ENCODE data around the gene PDZRN3.
A peak's percentile ranks its signal among the peaks of the same experiment; 100 is the strongest.

Gene PDZRN3

DNA sequence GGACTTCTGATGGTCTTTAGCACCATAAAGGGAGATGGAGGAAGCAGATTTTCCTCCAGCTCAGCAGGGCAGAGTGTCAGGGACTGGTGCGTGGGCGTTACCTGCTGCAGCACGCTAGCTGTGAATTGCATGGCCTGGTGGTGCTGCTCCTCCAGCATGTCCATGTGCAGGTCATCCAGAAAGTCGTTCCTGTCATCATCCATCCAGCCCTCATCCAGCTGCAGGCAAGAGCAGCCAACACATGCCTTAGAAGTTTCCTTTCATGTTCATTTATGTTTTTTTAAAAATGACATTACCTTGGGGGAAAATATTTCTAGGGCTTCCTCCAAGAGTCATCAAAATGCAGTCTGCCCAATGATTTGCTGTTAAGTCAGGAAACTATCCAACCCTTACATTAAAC lies 239.2 kb downstream of the PDZRN3 start:
- no peak for TF ChIP-seq CTCF (IDR thresholded peaks at IDR 0.05; ENCODE audit: low read depth, low read length)
- DNase-seq (ENCODE audit: low read depth in 2 of 2), result no peak
- no peak overlapping the region for H3K4me3 ChIP-seq (replicated peaks in 1 of 2; ENCODE audit: low read depth in 2 of 2, low read length in 2 of 2)

- H3K4me3 ChIP-seq (replicated peaks in 1 of 2; ENCODE audit: low read depth in 2 of 2, low read length in 2 of 2), result no peak overlapping the region
- TF ChIP-seq CTCF (IDR thresholded peaks at IDR 0.05; ENCODE audit: low read depth, low read length), result no peak
- no peak for DNase-seq (ENCODE audit: low read depth in 2 of 2)
Observed at GRCh38 chr3:73384091-73384906, 240.4 kb downstream of the PDZRN3 start.

GRCh38 chr3:73383470-73384049 lies 241.2 kb downstream of the PDZRN3 start:
- TF ChIP-seq CTCF (IDR thresholded peaks at IDR 0.05; ENCODE audit: low read depth, low read length), result no peak
- no peak overlapping the region for H3K4me3 ChIP-seq (replicated peaks in 1 of 2; ENCODE audit: low read depth in 2 of 2, low read length in 2 of 2)
- DNase-seq (ENCODE audit: low read depth in 2 of 2), result no peak

DNA sequence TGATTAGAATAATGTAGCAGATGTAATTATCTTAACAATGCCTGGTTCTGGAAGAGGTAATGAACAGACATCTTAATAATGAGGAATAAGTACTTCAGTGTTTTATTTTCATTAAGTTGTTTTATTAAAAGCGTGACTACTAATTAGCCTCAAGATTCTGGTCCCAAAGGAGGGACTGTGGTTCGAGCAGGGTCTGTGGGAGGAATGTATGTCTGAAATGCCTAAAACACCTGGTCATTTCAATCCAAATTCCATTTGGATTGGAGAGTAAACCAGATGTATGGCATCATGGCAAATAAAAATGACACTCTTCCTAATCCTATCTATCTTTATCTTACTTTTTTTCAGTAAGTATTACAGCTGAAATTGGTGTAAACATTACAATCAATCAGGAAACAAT lies 243.2 kb downstream of the PDZRN3 start:
- no peak for TF ChIP-seq CTCF (IDR thresholded peaks at IDR 0.05; ENCODE audit: low read depth, low read length)
- H3K4me3 ChIP-seq (replicated peaks in 1 of 2; ENCODE audit: low read depth in 2 of 2, low read length in 2 of 2), result no peak overlapping the region
- DNase-seq (ENCODE audit: low read depth in 2 of 2), result no peak

GRCh38 chr3:73380735-73381532 lies 243.8 kb downstream of the PDZRN3 start:
- TF ChIP-seq CTCF (IDR thresholded peaks at IDR 0.05; ENCODE audit: low read depth, low read length), result no peak
- DNase-seq (ENCODE audit: low read depth in 2 of 2), result no peak
- no peak overlapping the region for H3K4me3 ChIP-seq (replicated peaks in 1 of 2; ENCODE audit: low read depth in 2 of 2, low read length in 2 of 2)

- TF ChIP-seq CTCF (IDR thresholded peaks at IDR 0.05; ENCODE audit: low read depth, low read length), result no peak
- peak; percentile 4 to 54 for DNase-seq (ENCODE audit: low read depth in 2 of 2)
- no peak overlapping the region for H3K4me3 ChIP-seq (replicated peaks in 1 of 2; ENCODE audit: low read depth in 2 of 2, low read length in 2 of 2)
Observed at GRCh38 chr3:73379465-73379864, 245.3 kb downstream of the PDZRN3 start.

Data from cardiac fibroblast (primary cell).